ENCODE results near the gene GSS.

GSS gene
- 30.8 reads per million, percentile 57 among the genes with 10 or more reads in this experiment for total RNA-seq

DNA sequence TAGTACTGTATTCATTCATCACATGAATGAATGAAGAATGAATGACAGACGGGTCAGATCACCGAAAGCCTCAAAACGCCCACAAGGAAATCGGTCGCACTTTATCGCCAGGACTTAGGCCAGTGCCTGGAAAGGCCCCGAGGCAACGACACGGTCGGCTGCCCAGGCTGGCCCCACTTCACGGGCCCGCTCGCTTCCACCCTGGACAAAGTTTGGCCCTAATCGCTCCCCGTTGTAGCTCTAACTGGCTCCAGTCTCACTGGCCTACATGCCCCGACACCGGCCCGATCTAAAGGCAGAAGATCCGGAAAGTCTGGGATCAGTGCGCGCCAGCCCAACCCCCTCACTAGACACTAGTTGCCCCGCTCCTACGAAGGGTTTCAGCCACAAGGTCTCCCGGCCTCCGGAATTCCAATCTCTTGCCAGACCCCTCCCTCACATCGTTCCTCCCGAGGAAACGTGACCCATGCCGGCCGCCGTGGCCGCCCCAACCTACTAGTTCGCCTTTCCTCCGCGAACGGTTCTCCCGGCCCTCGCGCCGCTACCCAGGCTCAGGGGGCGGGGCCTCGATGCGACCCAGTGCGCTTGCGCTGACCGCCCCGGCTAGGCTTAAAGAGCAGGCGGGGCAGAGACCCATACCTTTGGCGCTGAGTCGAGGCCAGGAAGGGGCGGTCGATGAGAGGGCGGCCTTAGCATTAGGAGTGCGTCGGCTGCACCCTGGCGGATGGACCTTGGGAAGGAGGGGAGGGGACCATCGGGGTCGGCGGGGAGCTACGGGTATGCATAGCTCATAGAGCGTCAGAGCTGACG, at the start of gene GSS, which contains the start of gene MYH7B:
Gene GSS, minus strand, starts transcription at position 576 of the 810 bp plus-strand sequence. CDS start 3,954 bp downstream, outside the sequence.
Gene MYH7B, plus strand, starts transcription at position 638 of the 810 bp plus-strand sequence. CDS start 22,138 bp downstream, outside the sequence.
- peak; percentile 96 for DNase-seq

DNA sequence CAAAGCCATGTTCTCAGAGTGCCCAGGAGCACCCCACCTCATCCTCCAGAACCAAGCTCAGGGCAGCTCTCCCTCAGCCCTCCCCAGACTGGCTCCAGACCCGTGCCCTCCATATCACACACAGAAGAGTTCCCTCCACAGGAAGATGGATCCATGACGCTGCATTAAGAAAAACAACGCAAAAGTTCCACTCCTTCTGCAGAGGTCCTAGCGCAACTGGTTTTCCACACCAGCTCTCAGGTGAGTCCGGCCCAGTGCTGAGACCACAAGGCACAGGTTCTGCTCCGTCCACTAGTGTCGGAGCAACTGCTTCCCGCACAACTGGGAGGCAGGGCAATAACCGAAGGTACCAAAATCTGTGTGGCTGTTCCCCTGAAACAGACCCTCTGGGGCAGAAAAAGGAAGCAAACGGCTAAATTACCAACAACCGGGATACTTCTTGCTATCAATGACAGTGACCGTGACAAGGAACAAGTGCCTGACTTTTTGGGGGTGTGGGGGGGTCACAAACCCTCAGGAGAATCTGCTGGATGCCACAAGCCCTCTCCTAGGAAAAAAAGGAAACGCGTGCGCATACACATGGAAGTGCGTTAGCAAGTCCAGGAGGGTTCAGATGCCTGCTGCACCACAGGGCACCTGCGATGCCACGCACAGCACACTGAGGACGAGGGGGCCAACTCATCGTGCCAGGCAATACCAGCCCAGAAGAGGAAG, 49.3 kb upstream of the GSS start:
- no peak for DNase-seq

DNA sequence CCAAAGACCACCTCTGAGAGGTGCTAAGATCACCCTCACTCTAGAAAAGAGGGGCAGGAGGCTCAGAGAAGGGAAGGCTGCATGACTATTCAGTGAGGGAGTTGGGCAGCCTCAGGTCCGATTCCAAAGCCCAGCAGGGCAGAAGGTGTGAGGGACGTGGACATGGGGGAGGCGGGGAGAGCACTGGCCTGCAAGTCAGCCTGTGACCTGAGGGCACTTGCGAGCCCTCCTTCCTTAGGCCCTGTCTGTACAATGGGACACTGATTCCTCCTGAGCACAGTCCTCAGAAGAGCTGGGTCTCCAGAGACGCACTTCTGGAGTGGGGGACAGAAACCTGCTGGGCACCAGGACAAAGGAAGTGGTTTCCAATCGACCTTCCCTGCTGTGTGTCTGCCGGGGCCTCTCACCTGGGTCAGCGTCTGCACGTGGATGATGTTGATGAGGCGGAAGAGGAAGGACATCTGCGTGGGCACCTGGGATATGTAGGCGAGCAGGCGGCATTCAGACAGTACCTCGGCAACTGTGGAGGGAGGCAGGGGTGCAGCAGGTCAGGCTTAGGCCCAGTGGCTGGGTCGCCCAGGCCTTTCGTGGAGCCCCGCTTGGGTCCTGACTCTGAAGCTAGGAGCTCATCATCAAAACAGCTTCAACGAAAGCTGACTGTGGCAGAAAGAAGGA, 48.6 kb upstream of the GSS start:
- DNase-seq: no peak

DNA sequence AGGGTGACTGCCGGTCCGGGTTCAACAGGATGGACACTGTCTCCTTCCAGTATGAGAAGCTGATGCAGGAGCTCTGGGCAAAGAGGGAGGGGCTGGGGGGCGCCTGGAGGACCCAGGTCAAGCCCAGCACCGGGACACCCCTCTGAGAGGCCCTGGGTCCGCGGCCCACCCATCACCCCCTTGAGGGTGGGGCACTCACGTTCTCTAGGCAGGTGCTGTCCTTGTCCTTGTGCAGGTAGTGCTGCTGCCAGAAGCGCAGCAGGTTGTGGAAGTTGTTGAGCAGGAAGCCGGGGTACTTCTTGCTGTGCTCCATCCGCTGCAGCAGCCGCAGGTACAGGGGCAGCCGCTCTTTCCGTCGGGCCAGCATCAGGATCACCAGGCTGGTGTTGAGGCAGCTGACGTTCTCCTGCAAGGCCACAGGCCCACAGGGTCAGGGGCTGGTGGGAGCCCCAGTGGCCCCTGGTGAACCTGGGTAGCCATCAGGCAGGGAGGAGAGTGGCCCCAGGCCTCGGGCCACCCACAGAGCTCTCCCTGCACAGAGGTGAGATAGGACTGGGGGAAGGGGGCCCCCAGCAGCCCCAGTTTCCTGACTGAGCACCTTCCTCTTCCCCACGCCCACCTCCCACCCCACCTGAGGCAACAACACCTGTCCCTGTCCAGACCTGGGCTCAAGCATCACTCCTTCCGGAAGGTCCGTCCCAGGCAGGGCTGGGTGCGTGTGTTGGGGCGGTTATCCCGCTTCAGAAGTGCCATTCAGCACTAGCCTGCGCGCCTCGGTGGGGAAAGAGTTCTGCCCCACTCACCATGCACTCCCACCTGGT, 47.8 kb upstream of the GSS start:
- no peak for DNase-seq

DNA sequence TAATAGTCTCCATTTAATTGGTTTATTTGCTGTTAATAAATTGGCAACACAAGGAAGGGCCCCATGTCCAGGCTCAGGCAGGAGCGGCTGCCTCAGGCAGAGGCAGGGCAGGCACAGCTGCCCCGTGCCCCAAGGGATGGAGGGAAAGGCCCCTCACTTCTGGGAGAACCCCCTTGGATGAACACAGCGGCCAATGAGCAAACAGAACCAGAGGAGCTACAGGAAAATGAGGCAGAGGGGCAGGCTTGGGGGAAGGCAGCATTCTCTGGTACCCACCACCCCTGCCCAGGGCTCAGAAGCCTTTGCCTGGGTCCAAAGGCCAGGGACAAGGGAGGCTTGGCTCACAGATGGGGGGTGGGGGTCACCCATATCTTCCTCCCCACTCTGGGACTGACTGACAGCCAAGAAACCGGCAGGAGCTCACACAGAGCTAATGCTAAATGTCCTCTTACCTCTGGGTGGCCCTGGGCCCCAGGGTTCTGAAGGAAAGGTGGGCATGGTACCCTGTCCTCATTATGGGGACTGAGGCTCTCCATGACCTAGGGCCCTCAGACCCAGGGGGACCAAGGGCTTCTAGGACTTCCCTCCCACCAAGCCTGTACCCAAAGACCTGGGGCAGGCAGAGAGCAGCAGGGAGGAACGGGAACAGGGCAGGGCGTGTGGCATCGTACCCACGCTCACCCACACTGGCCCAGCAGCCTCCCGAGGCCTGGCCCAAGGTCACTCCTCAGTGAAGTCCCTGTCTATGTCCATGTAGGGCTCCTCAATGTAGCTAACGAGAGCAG, 47.0 kb upstream of the GSS start:
- DNase-seq: no peak

DNA sequence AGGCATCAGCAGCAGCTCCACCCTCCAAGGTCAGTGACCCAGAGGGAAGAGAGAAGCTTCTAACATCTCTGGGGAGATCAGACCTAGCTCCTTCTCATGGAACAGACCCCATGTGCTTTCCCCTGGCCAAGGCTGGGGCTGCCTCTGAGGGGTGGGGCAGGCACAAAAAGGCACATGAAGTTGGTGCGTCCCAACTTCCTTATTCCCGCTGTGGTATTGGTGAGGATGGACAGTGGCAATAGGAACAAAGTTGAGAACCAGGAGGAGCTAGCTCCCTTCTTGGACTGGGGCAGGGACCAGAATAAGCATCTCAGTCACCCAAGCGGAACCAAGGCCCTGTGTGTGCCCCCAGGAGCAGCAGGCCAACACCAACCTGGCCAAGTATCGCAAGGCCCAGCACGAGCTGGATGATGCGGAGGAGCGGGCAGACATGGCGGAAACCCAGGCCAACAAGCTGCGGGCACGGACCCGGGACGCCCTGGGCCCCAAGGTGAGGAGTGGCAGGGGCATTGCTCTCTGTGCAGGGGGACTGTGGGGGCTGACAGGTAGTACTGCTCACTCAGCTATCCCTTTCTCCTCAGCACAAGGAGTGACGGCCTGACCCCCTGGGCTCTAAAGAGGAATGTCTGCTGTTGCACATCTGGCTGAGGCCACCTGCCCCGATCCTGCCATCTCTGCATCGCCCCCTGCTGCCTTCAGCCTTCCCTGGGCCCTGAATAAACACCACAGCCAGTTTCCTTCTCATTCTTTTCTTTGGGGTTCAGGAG, 46.2 kb upstream of the GSS start:
- DNase-seq: no peak

DNA sequence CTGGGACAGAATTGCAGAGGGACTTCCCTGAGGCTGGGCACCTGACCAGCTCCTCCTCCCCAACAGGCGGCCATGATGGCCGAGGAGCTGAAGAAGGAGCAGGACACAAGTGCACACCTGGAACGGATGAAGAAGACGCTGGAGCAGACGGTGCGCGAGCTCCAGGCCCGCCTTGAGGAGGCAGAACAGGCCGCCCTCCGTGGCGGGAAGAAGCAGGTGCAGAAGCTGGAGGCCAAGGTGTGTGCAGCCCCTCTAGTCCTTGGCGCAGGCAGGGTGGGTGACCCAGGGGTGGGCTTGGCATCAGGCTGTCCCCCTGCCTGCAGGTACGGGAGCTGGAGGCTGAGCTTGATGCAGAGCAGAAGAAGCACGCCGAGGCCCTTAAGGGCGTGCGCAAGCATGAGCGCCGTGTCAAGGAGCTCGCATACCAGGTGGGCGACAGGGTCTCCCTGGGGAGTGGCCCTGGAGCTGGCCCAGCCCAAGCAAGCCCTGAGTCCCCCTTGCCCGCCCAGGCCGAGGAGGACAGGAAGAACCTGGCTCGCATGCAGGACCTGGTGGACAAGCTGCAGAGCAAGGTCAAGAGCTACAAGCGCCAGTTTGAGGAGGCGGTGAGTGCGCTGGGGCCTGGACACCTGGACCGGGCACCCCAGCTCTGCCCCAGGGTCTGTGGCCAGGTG, 45.5 kb upstream of the GSS start:
- no peak for DNase-seq

DNA sequence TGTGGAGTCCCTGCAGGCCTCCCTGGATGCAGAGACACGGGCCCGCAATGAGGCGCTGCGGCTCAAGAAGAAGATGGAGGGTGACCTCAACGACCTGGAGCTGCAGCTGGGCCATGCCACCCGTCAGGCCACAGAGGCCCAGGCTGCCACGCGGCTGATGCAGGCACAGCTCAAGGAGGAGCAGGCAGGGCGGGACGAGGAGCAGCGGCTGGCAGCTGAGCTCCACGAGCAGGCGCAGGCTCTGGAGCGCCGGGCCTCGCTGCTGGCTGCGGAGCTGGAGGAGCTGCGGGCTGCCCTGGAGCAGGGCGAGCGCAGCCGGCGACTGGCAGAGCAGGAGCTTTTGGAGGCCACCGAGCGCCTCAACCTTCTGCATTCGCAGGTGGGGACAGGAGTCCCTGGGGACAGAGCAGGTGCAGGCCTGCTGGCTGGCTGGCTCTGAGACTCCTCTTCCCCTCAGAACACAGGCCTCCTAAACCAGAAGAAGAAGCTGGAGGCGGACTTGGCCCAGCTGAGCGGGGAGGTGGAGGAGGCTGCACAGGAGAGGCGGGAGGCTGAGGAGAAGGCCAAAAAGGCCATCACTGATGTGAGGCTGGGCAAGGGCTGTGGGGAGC, 44.8 kb upstream of the GSS start:
- DNase-seq: no peak

DNA sequence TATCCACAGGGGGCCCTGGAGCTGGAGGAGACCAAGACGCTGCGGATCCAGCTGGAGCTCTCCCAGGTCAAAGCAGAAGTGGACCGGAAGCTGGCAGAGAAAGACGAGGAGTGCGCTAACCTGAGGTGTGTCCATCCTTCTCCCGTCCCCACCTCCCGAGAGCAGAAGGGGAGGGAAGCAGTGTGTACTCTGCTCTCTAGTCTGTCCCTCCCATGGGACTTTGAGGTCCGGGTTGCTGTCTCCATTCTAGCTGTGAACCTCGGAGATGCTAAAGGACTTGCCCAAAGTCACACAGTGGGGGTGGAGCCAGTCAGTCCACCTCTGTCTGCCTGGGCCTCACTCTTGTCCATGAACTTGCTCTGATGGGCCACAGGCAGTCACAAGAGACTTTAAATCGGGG, 44.2 kb upstream of the GSS start:
- no peak for DNase-seq

DNA sequence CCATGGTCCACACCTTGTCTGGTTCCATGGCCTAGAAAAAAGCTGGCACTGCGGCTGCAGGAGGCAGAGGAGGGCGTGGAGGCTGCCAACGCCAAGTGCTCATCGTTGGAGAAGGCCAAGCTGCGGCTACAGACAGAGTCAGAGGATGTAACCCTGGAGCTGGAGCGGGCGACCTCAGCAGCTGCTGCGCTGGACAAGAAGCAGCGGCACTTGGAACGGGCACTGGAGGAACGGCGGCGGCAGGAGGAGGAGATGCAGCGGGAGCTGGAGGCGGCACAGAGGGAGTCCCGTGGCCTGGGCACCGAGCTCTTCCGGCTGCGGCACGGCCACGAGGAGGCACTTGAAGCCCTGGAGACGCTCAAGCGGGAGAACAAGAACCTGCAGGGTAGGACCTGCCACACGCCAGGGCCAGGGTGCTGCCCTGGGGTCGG, 43.4 kb upstream of the GSS start:
- DNase-seq: no peak

DNA sequence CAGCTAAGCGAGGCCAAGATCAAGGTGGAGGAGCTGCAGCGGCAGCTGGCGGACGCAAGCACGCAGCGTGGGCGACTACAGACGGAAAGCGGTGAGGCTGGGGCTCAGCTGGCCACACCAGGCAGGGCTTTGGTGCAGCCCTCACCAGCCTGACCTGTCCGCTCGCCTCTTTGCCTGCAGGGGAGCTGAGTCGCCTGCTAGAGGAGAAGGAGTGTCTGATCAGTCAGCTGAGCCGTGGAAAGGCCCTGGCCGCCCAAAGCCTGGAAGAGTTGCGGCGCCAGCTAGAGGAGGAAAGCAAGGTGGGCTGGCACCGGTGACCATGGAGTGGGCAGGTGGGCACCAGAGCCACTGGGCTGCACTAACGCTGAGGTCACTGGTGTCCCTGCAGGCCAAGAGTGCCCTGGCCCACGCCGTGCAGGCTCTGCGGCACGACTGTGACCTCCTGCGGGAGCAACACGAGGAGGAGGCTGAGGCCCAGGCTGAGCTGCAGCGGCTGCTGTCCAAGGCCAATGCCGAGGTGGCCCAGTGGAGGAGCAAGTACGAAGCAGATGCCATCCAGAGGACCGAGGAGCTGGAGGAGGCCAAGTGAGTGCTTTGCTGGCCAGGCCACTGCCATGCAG, 42.8 kb upstream of the GSS start:
- DNase-seq: no peak

DNA sequence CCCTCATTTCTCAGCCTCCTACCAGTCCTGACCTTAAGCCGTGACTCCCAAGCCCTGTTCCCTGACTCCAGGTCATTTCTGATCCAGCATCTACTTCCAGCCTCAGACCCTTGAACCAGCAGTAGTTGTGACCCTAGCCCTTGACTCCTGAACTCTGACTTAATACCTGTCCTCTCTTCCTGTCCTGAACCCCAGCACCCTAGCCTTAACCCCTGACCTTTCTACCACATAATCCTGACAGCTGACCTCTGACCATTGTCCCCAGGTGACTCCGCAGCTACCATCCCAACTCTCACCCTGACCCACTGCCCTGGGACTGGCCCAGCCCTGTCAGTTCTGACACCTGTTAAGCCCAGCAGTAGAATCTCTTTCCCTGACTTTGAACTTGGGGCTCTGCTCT, 42.2 kb upstream of the GSS start:
- DNase-seq: no peak

DNA sequence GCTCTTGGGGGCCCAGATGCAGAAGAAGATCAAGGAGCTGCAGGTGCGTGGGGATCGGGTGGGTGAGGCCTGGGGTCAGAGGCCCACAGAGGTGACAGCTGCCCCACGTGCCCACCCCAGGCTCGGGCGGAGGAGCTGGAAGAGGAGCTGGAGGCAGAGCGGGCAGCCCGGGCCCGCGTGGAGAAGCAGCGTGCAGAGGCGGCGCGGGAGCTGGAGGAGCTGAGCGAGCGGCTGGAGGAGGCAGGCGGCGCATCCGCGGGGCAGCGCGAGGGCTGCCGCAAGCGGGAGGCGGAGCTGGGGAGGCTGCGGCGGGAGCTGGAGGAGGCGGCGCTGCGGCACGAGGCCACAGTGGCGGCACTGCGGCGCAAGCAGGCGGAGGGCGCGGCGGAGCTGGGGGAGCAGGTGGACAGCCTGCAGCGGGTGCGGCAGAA, 41.5 kb upstream of the GSS start:
- DNase-seq: no peak

DNA sequence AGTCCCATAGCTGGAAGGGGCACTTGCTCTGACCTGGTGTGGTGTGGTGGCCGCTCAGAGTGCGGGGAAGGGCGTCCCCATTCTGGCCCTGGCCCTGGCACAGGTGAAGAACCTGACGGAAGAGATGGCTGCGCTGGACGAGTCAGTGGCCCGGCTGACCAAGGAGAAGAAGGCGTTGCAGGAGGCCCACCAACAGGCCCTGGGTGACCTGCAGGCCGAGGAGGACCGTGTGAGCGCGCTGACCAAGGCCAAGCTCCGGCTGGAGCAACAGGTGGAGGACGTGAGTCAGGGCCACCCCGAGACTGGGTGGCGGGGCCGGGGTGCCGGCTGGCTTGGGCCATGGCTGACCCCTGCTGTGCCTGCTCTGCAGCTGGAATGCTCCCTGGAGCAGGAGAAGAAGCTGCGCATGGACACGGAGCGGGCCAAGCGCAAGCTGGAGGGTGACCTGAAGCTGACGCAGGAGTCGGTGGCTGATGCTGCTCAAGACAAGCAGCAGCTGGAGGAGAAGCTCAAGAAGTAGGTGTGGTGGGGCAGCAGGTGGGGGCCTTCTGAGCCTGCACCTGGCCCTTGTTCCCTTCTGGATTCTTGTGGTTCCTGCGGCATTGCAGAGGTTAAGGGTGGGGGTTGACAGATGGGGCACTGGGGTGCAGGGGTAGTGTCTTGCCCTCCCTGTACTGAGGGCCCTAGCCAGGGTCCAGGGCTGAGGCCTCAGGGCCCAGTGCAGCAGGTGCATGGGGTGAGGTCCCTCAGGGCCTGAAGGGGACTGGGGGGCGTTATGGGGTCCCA, 40.8 kb upstream of the GSS start:
- no peak for DNase-seq

DNA sequence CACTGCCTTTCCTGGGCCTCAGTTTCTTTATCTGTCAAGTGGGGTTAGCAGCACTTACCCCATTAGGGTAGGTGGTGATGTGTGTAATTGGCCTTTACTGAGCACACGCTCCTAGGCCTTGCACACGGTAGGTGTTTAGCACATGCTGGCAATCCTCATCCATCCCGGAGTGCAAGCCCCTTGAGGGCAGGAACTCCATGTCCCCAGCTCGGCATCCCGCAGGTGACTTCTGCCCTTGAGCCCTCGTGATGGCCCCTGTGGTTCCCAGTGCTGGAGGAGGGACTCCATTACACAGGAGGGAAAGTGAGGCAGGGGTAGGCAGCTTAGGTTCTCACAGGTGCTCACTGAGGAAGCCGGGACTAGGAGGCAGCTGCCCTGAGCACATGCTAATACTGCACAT, 40.1 kb upstream of the GSS start:
- DNase-seq: no peak

DNA sequence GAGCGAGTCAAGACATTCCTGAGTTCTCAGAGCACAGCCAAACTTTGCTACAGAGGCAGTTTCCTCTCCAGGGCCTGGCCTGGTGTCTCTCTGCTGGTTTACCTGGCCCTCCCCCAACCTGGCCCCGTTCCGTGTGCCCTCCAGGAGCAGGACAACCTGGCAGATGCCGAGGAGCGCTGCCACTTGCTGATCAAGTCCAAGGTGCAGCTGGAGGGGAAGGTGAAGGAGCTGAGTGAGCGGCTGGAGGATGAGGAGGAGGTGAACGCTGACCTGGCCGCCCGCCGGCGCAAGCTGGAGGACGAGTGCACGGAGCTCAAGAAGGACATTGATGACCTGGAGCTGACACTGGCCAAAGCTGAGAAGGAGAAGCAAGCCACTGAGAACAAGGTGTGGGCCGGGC, 39.6 kb upstream of the GSS start:
- DNase-seq: no peak

DNA sequence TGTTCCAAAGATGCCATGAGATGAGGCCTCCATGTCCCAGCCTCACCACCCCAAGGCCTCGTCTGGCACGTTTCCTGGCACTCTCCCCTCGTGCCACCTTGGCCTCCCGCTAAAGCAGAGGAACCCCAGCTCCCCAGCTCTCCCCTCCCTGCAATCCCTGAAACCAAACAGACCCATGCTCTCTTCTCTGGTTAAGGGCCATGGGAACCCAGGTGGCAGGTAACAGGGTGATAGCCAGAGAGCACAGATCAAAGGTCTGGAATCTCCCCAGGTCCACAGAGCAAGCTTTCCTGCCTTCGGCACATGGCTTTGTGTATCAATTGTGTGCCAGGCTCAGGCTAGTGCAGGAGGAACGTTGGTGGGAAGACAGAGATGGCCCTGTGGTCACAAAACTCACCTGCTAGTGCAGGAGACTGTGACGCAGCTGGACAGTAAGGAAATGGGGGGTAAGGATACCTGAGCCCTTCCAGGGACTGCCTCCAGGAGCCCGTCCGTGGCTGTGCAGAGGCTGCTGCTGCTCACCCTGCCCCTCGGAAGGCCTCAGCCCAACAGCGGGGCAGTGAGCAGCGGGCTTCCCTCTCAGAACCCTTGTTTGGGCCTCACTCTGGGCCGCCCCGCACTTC, 39.0 kb upstream of the GSS start:
- DNase-seq: no peak

DNA sequence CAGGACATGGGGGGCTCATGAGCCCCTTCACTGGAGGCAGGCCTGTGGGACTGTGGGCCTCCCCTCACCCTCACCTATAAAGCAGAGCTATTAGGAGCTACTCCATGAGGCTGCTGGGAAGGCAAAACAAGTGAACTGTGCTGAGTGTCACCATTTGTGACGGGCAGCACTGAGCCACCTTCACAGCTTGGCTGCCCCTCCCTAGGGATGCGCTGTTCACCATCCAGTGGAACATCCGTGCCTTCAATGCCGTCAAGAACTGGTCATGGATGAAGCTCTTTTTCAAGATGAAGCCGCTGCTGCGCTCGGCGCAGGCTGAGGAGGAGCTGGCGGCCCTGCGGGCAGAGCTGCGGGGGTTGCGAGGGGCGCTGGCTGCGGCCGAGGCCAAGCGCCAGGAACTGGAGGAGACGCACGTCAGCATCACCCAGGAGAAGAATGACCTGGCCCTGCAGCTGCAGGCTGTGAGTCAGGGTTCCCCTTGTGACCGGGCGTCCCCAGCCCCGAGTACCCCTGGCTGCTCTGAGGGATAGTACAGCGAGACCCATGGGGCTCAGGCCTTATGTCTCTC, 38.4 kb upstream of the GSS start:
- DNase-seq: no peak

All from effector CD4-positive, alpha-beta T cell (primary cell).